Psoas muscle (tissue), 8 donors: ENCODE measurements around the gene TAF1A. TPM values are rescaled to one million over a fixed set of nuclear protein-coding genes. Genes with fewer than 3 reads are reported as not detected.

ENCODE experiments used
- ATAC-seq, 4 donors: fragments of 200-7000 bp; cut with Tn5 transposase; one replicate each; pipeline ENCODE4 v1.9.1; 2020; ENCODE audit warnings: moderate library complexity in 3 of 4, mild to moderate bottlenecking in 2 of 4
- DNase-seq, 2 donors: peaks; one replicate each; pipeline ENCODE4 v3.0.0-alpha.2; 2020
- H3K27ac ChIP-seq: fragments of 200-600 bp; one replicate; pipeline ENCODE4 v1.8.0; 2022
- H3K27me3 ChIP-seq, 3 donors: fragments of 200-600 bp in 1 of 3; one replicate each; pipeline versions ENCODE4 v1.6.1 to v1.8.0; 2013 to 2022; ENCODE audit warnings: low read length in 2 of 3, mild to moderate bottlenecking in 2 of 3, moderate library complexity in 1 of 3; ENCODE audit not compliant: insufficient read depth in 3 of 3
- H3K36me3 ChIP-seq, 2 donors: fragments of 200-600 bp in 1 of 2; one replicate each; pipeline versions ENCODE4 v1.6.1 to v1.8.0; 2013 to 2022; ENCODE audit warnings: low read depth in 1 of 2, mild to moderate bottlenecking in 1 of 2, moderate library complexity in 1 of 2; ENCODE audit not compliant: insufficient read depth in 1 of 2
- H3K4me1 ChIP-seq: fragments of 200-600 bp; one replicate; pipeline ENCODE4 v1.8.0; 2022
- H3K4me3 ChIP-seq: fragments of 200-600 bp; one replicate; pipeline ENCODE4 v1.8.0; 2022; ENCODE audit warnings: mild to moderate bottlenecking
- H3K9me3 ChIP-seq: fragments of 200-600 bp; one replicate; pipeline ENCODE4 v1.8.0; 2022
- CTCF ChIP-seq: fragments of 200-600 bp; IDR thresholded peaks from one replicate; pipeline ENCODE4 v1.8.0; 2022; ENCODE audit warnings: antibody characterized with exemption
- WGBS, 3 donors: extraction: QIAGEN DNeasy Blood & Tissue Kit; methylation state at CpG; one replicate each; pipeline versions ENCODE4 v1.1.6 to v1.1.7; 2013; 5-methylcytosine and 5-hydroxymethylcytosine counted together
- intact Hi-C, 2 donors: fragments of 100-400 bp; cut with DNase I; formaldehyde crosslinking; loops; one replicate each; pipeline versions ENCODE4 v1.11.0 to v1.14.2; 2022
- polyA plus RNA-seq, 3 donors: library from polyadenylated mRNA; stranded (reverse); fragments of 200-250 nt; gene quantifications; one replicate each; pipeline ENCODE4 v1.2.3, GENCODE V29; 2013
- total RNA-seq, 4 donors: library from RNA; stranded (reverse); fragmentation: NEBNext Ultra II Directional in 2 of 4; extraction: Animal tissue kit (Norgen Biotek cat#: 25700) in 2 of 4; gene quantifications; one replicate each; pipeline versions ENCODE4 v1.2.1 to v1.2.4, GENCODE V29; 2021 to 2023
- donor health status: healthy with polysubstance abuse.
- donor health status: DM: no; HTN: no; CAD: no; lungs with moderate emphysema.
- donor health status: Bipolar disorder and iron deficiency.
- donor health status: healthy.
- donor health status: DM: yes; HTN: yes; CAD: no.
- donor health status: DM: no; HTN: no; CAD: no.
- donor health status: DM: no; HTN: no; CAD: no.
- donor health status: DM: yes; HTN: yes; CAD: no.

The TAF1A gene
- total and polyA plus RNA-seq, 7 donors = 1.2 to 4.9 (median 2.7) TPM

GRCh38 chr1:222601257-222601656 lies 11.5 kb upstream of the TAF1A start:
- H3K27ac ChIP-seq = no peak overlapping the region
- no peaks in the 10 kb centered on the region for H3K4me1 ChIP-seq
- no peaks in the 10 kb centered on the region for H3K27me3 ChIP-seq
- no peaks in the 10 kb centered on the region for H3K9me3 ChIP-seq
- DNase-seq (no peak), ATAC-seq (no peak)
- no peak overlapping the region for H3K4me3 ChIP-seq
- TF ChIP-seq CTCF = no peak
- intact Hi-C loops = no loop called here
- no peaks in the 10 kb centered on the region for H3K36me3 ChIP-seq
- WGBS, 3 donors = 71 to 74% (median 72%) methylated on average over 3 of the region's 3 CpGs

GRCh38 chr1:222600281-222600680 lies 10.5 kb upstream of the TAF1A start:
- no peak overlapping the region for H3K4me3 ChIP-seq
- WGBS, 3 donors = 44 to 64% (median 46%) methylated on average over 1 of the region's 1 CpG

GRCh38 chr1:222596696-222597095 lies 7.0 kb upstream of the TAF1A start:
- Histone ChIP-seq H3K27me3 (no peaks in the 10 kb centered on the region), H3K36me3 (no peaks in the 10 kb centered on the region), H3K4me3 (no peak overlapping the region), H3K4me1 (no peaks in the 10 kb centered on the region), H3K9me3 (no peaks in the 10 kb centered on the region), H3K27ac (no peak overlapping the region)
- 78 to 84% (median 80%) methylated on average over 4 of the region's 4 CpGs for WGBS, 3 donors
- ATAC-seq = no peak
- no peak for TF ChIP-seq CTCF
- intact Hi-C loops = no loop called here
- no peak for DNase-seq

More at GRCh38 chr1:222600281-222600680, 10.5 kb upstream of the TAF1A start:
- Histone ChIP-seq H3K27me3 (no peaks in the 10 kb centered on the region), H3K36me3 (no peaks in the 10 kb centered on the region), H3K9me3 (no peaks in the 10 kb centered on the region), H3K4me1 (no peaks in the 10 kb centered on the region), H3K27ac (no peak overlapping the region)
- ATAC-seq (no peak), DNase-seq (no peak)
- TF ChIP-seq CTCF = no peak
- intact Hi-C loops = no loop called here

GRCh38 chr1:222594789-222595188 lies 5.1 kb upstream of the TAF1A start:
- peaks cover 7% of the 10 kb centered on the region for H3K4me1 ChIP-seq
- intact Hi-C loops = no loop called here
- no peaks in the 10 kb centered on the region for H3K36me3 ChIP-seq
- no peak overlapping the region for H3K4me3 ChIP-seq
- WGBS, 3 donors = 87 to 91% (median 91%) methylated on average over 3 of the region's 3 CpGs
- no peaks in the 10 kb centered on the region for H3K9me3 ChIP-seq
- H3K27ac ChIP-seq = no peak overlapping the region
- ATAC-seq (no peak), DNase-seq (no peak)
- TF ChIP-seq CTCF = no peak
- H3K27me3 ChIP-seq = no peaks in the 10 kb centered on the region

- intact Hi-C loops = no loop called here
- 77 to 79% (median 78%) methylated on average over 3 of the region's 3 CpGs for WGBS, 3 donors
- no peak for ATAC-seq
- Histone ChIP-seq H3K9me3 (no peaks in the 10 kb centered on the region), H3K4me3 (no peak overlapping the region), H3K27me3 (no peaks in the 10 kb centered on the region), H3K36me3 (peaks cover 0 to 7% of the 10 kb centered on the region in 2 donors), H3K4me1 (peaks cover 18% of the 10 kb centered on the region), H3K27ac (no peak overlapping the region)
- DNase-seq = no peak
- no peak for TF ChIP-seq CTCF
Measured at GRCh38 chr1:222592171-222592570, 2.4 kb upstream of the TAF1A start.
